ENCODE measurements around the gene DAPK1. TPM values are rescaled to one million over a fixed set of nuclear protein-coding genes. Genes with fewer than 3 reads are reported as not detected.

Gene DAPK1
- polyA plus RNA-seq, 1 experiment, result 5.4 TPM

DNA sequence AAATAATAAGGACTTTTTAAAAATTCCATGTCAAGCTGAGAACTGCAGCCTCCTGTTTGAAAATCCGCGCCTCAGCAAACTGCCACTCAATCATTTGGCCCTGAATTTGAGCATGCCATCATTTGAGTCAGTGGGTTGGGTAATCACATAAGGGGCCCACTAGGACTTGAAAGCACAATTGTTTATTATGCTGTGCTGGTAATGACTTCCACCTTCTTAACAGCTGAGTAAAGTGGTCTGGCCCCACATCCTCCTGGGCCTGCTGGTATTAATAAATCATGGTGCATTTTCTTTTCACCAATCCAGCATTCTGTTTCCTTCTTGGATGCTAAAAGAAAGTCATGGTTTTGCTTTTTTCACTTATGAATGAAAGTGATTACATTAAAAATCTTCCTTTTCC, 125.3 kb downstream of the DAPK1 start:
- TF ChIP-seq, protein P1, sequence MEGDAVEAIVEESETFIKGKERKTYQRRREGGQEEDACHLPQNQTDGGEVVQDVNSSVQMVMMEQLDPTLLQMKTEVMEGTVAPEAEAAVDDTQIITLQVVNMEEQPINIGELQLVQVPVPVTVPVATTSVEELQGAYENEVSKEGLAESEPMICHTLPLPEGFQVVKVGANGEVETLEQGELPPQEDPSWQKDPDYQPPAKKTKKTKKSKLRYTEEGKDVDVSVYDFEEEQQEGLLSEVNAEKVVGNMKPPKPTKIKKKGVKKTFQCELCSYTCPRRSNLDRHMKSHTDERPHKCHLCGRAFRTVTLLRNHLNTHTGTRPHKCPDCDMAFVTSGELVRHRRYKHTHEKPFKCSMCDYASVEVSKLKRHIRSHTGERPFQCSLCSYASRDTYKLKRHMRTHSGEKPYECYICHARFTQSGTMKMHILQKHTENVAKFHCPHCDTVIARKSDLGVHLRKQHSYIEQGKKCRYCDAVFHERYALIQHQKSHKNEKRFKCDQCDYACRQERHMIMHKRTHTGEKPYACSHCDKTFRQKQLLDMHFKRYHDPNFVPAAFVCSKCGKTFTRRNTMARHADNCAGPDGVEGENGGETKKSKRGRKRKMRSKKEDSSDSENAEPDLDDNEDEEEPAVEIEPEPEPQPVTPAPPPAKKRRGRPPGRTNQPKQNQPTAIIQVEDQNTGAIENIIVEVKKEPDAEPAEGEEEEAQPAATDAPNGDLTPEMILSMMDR (IDR thresholded peaks at IDR 0.05; ENCODE audit: insufficient read depth, low read depth, low read length), result no peak
- no peaks in the 10 kb centered on the region for H3K36me3 ChIP-seq (ENCODE audit: control insufficient read depth, insufficient read depth, low read length)
- H3K27me3 ChIP-seq (ENCODE audit: control insufficient read depth, insufficient read depth, low read length), result peaks cover 1% of the 10 kb centered on the region
- POLR2A ChIA-PET, result no interaction called here
- no peak overlapping the region for H3K4me3 ChIP-seq (ENCODE audit: low read depth, low read length)
- CTCF ChIA-PET, result interaction anchor here (1.2 kb wide), 1 partner anchor 16 kb away, joined by 3 read pairs; no protein-coding TSS in a partner anchor
- DNase-seq (ENCODE audit: low read depth), result no peak

DNA sequence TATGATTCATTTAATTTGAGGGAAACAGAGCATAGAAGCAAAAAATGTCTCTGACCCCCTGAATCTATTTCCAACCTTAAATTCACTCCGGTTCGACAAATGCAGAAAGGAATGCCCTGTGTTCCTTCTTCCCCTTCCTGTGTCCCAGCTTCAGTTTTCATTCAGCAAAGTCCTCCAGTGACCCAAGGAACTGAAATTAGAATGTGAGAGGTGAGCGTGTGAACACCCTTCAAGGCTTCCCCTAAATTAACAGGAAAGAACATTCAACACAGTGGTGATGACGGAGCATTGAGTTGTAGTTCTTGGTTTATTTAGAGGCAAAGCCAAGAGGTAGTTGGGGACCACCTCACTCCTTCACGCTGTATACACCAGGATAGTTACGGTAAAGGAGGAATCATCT, 130.7 kb downstream of the DAPK1 start:
- no peak for DNase-seq (ENCODE audit: low read depth)
- ChIA-PET CTCF (no interaction called here), POLR2A (no interaction called here)

DNA sequence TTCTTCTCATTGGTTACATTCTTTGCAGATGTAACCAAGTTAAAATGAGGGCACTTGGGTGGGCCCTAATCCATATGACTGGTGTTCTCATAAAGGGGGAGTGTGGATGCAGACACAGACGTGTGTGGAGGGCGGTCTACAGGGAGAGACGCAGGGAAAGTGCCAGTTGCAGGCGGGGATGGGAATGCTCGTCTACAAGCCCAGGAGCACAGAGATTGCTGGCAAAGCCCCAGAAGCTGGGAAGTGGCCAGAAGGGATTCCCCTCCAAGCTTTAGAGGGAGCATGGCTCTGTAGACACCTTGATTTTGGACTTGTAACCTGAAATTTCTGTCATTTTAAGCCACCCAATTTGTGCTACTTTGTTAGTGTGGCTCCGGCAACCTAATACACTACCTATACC, 131.4 kb downstream of the DAPK1 start:
- TF ChIP-seq, protein P1 (IDR thresholded peaks at IDR 0.05; ENCODE audit: insufficient read depth, low read depth, low read length), result no peak
- POLR2A ChIA-PET, result no interaction called here
- no peaks in the 10 kb centered on the region for H3K36me3 ChIP-seq (ENCODE audit: control insufficient read depth, insufficient read depth, low read length)
- CTCF ChIA-PET, result no interaction called here
- DNase-seq (ENCODE audit: low read depth), result no peak
- H3K4me3 ChIP-seq (ENCODE audit: low read depth, low read length), result no peak overlapping the region
- no peaks in the 10 kb centered on the region; the same call in none of the 2 replicates for H3K27me3 ChIP-seq (ENCODE audit: control insufficient read depth, insufficient read depth, low read length)

More for the DNA sequence above, 130.7 kb downstream of the DAPK1 start:
- Histone ChIP-seq H3K4me3 (ENCODE audit: low read depth, low read length) (no peak overlapping the region), H3K36me3 (ENCODE audit: control insufficient read depth, insufficient read depth, low read length) (no peaks in the 10 kb centered on the region), H3K27me3 (ENCODE audit: control insufficient read depth, insufficient read depth, low read length) (peaks cover 1% of the 10 kb centered on the region)
- TF ChIP-seq, protein P1 (IDR thresholded peaks at IDR 0.05; ENCODE audit: insufficient read depth, low read depth, low read length), result no peak

DNA sequence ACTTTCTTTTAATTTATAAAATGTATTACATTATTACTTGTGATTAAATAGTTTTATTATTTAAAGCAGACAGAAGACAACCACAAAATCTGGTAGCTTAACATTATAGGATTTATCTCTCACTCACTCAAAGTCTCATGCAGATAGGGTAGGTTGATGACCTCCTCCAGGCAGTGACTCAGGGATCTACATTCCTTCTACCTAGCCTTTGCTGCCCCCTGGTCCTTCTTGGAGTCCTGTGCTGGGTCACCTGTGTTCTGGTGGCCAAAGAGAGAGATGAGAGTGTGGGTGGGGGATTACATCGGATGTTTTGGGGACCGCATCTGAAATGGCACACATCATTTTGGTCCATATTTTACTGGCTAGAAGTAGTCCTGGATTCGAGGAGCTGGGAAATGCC, 132.6 kb downstream of the DAPK1 start:
- Histone ChIP-seq H3K4me3 (ENCODE audit: low read depth, low read length) (no peak overlapping the region), H3K36me3 (ENCODE audit: control insufficient read depth, insufficient read depth, low read length) (no peaks in the 10 kb centered on the region), H3K27me3 (ENCODE audit: control insufficient read depth, insufficient read depth, low read length) (no peaks in the 10 kb centered on the region)
- ChIA-PET POLR2A (no interaction called here), CTCF (no interaction called here)
- TF ChIP-seq, protein P1 (IDR thresholded peaks at IDR 0.05; ENCODE audit: insufficient read depth, low read depth, low read length), result no peak
- no peak for DNase-seq (ENCODE audit: low read depth)

DNA sequence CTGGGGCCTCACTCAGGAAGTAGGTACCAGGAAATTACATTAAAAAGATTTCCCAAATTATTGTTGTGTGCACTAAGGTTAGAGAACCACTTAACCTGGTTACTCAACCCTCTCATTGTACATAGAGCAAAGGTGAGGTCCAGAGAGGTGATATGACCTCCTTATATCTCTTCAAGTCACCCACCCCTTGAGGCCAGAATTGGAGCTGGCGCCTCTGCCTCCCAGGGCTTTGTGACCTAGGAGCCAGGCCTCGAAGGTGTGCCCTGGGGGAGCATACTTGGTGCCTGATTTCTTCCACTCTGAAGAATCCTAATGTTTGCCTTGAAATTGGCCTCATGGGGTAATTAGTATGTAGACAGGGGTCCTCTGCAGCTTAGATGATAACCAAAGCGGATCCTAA, 133.2 kb downstream of the DAPK1 start:
- Histone ChIP-seq H3K27me3 (ENCODE audit: control insufficient read depth, insufficient read depth, low read length) (no peaks in the 10 kb centered on the region), H3K36me3 (ENCODE audit: control insufficient read depth, insufficient read depth, low read length) (no peaks in the 10 kb centered on the region), H3K4me3 (ENCODE audit: low read depth, low read length) (no peak overlapping the region)
- no peak for DNase-seq (ENCODE audit: low read depth)
- TF ChIP-seq, protein P1 (IDR thresholded peaks at IDR 0.05; ENCODE audit: insufficient read depth, low read depth, low read length), result no peak
- CTCF ChIA-PET, result no interaction called here
- POLR2A ChIA-PET, result no interaction called here
